Upper lobe of left lung (tissue), 4 donors: Measurements from ENCODE around the gene ENAH.

Experiments
- CTCF ChIP-seq, 6 experiments: fragments of 450-650 bp in 4 of 6; fragments of 200-600 bp in 2 of 6; sonication (generic) in 2 of 6; IDR thresholded peaks; one replicate each; pipeline ENCODE4 v1.5.1; 2016 to 2019; ENCODE audit warnings: antibody characterized with exemption in 6 of 6
- POLR2A ChIP-seq, 4 donors: fragments of 450-650 bp; IDR thresholded peaks; one replicate each; pipeline ENCODE4 v1.5.1; 2016 to 2017; ENCODE audit warnings: antibody characterized with exemption in 4 of 4, mild to moderate bottlenecking in 2 of 4

GRCh38 chr1:225657462-225657989 lies 4.6 kb upstream of the ENAH start:
- TF ChIP-seq CTCF (IDR thresholded peaks at IDR 0.05) (no peak), POLR2A (IDR thresholded peaks at IDR 0.05) (no peak)
